HPDE6-E6E7 (cell line): ENCODE data around the gene LRRC61.
"Not testable (repeated sequence)": the region's sequence is repeated elsewhere in the genome, so short reads cannot be mapped to it uniquely, and the experiment has no call there.

Source experiments
- DNase-seq: peaks from one replicate; pipeline ENCODE4 v3.0.0; 2011; ENCODE audit warnings: missing footprints; ENCODE audit errors: extremely low spot score

LRRC61 gene

GRCh38 chr7:150322833-150323681 is at the start of gene LRRC61, which contains the start of gene ACTR3C:
Gene LRRC61 (plus strand): TSS chr7:150323355. CDS start chr7:150336862, 13,507 bp downstream.
Gene ACTR3C (minus strand): TSS chr7:150323545. CDS start chr7:150295296, 28,249 bp downstream.
- DNase-seq: peak; percentile 49

- DNase-seq: not testable (repeated sequence)
These were observed 46.9 kb upstream of the LRRC61 start for GRCh38 chr7:150276132-150276695.

GRCh38 chr7:150278383-150278782 is 44.8 kb upstream of the LRRC61 start:
- not testable (repeated sequence) for DNase-seq

GRCh38 chr7:150281681-150282403 is 41.3 kb upstream of the LRRC61 start:
- DNase-seq: not testable (repeated sequence)

- DNase-seq: not testable (repeated sequence)
These were observed 40.0 kb upstream of the LRRC61 start for GRCh38 chr7:150283111-150283510.

- DNase-seq: not testable (repeated sequence)
These were observed 39.5 kb upstream of the LRRC61 start for GRCh38 chr7:150283608-150284007.

GRCh38 chr7:150285849-150286754 is 37.1 kb upstream of the LRRC61 start:
- not testable (repeated sequence) for DNase-seq

- DNase-seq: not testable (repeated sequence)
These were observed 35.3 kb upstream of the LRRC61 start for GRCh38 chr7:150287815-150288214.

GRCh38 chr7:150288816-150289215 is 34.3 kb upstream of the LRRC61 start:
- DNase-seq: not testable (repeated sequence)

- not testable (repeated sequence) for DNase-seq
These were observed 32.8 kb upstream of the LRRC61 start for GRCh38 chr7:150290317-150290716.

- DNase-seq: not testable (repeated sequence)
These were observed 28.1 kb upstream of the LRRC61 start for GRCh38 chr7:150295027-150295426.

GRCh38 chr7:150295614-150296013 is 27.5 kb upstream of the LRRC61 start:
- not testable (repeated sequence) for DNase-seq

GRCh38 chr7:150296802-150297201 is 26.4 kb upstream of the LRRC61 start:
- DNase-seq: not testable (repeated sequence)

GRCh38 chr7:150297978-150298377 is 25.2 kb upstream of the LRRC61 start:
- not testable (repeated sequence) for DNase-seq

GRCh38 chr7:150302908-150303310 is 20.2 kb upstream of the LRRC61 start:
- not testable (repeated sequence) for DNase-seq

GRCh38 chr7:150304499-150305258 is 18.5 kb upstream of the LRRC61 start:
- DNase-seq: not testable (repeated sequence)

- DNase-seq: not testable (repeated sequence)
These were observed 17.8 kb upstream of the LRRC61 start for GRCh38 chr7:150305259-150305902.

- not testable (repeated sequence) for DNase-seq
These were observed 17.3 kb upstream of the LRRC61 start for GRCh38 chr7:150305903-150306284.

- not testable (repeated sequence) for DNase-seq
These were observed 16.8 kb upstream of the LRRC61 start for GRCh38 chr7:150306377-150306776.

- no peak for DNase-seq
These were observed 16.0 kb upstream of the LRRC61 start for GRCh38 chr7:150307129-150307528.
